ENCODE results near the gene NDUFA6.

GRCh38 chr22:42134100-42135020 is 43.8 kb upstream of the NDUFA6 start:
- TF ChIP-seq CTBP1 (IDR thresholded peaks at IDR 0.05; ENCODE audit: borderline replicate concordance): no peak
- no peak for TF ChIP-seq SUZ12 (IDR thresholded peaks at IDR 0.05)
- TF ChIP-seq SP1 (IDR thresholded peaks at IDR 0.05): no peak
- no peak for TF ChIP-seq PKNOX1 (IDR thresholded peaks at IDR 0.05)
- no peak for TF ChIP-seq FOXK2 (IDR thresholded peaks at IDR 0.05)
- TF ChIP-seq FOXM1 (IDR thresholded peaks at IDR 0.05; ENCODE audit: borderline replicate concordance): no peak
- TF ChIP-seq ARNT (IDR thresholded peaks at IDR 0.05): no peak
- no peak for TF ChIP-seq BHLHE40 (IDR thresholded peaks at IDR 0.05; ENCODE audit: borderline replicate concordance)
- TF ChIP-seq L3MBTL2 (conservative IDR thresholded peaks at IDR 0.05): no peak
- TF ChIP-seq FOXA1 (IDR thresholded peaks at IDR 0.05): no peak
- no peak for TF ChIP-seq ZNF384 (IDR thresholded peaks at IDR 0.05)
- no peak for TF ChIP-seq NFRKB (IDR thresholded peaks at IDR 0.05)

Measured in HEK293T (cell line).